Testis (tissue), 2 donors: ENCODE data around the gene SIL1.

Source experiments
- POLR2A ChIP-seq: fragments of 450-650 bp; IDR thresholded peaks from one replicate; pipeline ENCODE4 v1.6.1; 2017; ENCODE audit warnings: antibody characterized with exemption, mild to moderate bottlenecking, moderate library complexity
- TF ChIP-seq, protein P1 (sequence below), 3 experiments: fragments of 450-650 bp in 2 of 3; fragments of 200-600 bp in 1 of 3; sonication (generic) in 1 of 3; IDR thresholded peaks; one replicate each; pipeline ENCODE4 v1.5.1; 2016 to 2019; ENCODE audit warnings: antibody characterized with exemption in 3 of 3, mild to moderate bottlenecking in 2 of 3, moderate library complexity in 1 of 3

DNA sequence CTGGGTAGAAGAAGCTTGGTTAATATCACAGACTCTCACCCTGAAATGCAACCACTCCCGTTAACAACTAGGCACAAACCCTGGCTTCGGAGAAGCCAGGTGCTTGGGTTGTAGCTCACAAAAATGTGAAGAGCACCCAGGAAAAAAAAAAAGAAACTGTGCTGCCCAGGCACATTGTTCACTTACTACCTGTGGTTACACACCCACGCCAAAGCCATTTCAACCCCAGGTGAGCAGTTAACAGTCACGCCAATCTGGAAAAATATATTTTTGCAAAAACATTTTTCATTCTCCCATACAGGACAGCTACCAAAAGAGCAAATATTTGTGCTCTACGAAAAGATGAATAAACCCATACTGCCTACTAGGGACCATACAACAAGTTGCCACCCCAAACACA is 49.2 kb downstream of the SIL1 start:
- TF ChIP-seq, protein P1, sequence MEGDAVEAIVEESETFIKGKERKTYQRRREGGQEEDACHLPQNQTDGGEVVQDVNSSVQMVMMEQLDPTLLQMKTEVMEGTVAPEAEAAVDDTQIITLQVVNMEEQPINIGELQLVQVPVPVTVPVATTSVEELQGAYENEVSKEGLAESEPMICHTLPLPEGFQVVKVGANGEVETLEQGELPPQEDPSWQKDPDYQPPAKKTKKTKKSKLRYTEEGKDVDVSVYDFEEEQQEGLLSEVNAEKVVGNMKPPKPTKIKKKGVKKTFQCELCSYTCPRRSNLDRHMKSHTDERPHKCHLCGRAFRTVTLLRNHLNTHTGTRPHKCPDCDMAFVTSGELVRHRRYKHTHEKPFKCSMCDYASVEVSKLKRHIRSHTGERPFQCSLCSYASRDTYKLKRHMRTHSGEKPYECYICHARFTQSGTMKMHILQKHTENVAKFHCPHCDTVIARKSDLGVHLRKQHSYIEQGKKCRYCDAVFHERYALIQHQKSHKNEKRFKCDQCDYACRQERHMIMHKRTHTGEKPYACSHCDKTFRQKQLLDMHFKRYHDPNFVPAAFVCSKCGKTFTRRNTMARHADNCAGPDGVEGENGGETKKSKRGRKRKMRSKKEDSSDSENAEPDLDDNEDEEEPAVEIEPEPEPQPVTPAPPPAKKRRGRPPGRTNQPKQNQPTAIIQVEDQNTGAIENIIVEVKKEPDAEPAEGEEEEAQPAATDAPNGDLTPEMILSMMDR (IDR thresholded peaks at IDR 0.05), result no peak
- no peak for TF ChIP-seq POLR2A
